ENCODE measurements around the gene PGLYRP1. TPM values are rescaled to one million over a fixed set of nuclear protein-coding genes. Genes with fewer than 3 reads are reported as not detected.

PGLYRP1 gene
- total RNA-seq, 1 donor from 2014 or later: not detected

- DNase-seq (ENCODE audit: extremely low read depth, low read depth, low spot score): no peak
Observed at GRCh38 chr19:45972081-45972946, 50.5 kb downstream of the PGLYRP1 start.

DNA sequence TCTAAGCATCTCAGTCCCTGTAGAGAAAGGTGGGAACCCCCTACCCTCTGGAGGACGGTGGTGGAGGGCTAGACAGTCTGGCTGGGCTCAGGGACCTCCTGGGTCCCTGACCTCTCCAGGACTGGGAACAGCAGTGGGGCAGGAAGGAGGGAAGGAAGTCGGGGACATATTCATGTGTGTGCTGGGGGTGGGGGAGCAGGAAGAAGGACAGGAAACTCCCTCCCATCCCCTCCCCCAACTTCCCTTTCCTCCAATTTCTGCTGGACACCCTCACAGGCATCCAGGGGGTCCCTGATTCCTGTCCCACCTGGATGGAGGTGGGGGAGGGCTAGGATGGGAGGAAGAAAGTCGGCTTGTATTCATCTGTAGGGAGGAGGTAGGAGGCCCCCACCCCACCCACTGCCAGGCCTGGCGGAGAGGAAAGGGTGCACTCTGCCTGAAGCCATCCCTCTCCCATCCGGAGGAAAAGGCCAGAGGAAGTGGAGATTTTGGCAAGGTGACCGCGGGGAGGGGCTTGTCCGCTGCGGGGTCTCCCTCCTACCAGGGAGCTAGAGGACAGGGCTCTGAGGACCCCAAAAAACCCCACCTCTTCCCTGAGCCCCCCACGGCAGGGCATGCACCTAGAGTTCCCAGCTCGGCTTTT, 51.5 kb downstream of the PGLYRP1 start:
- DNase-seq (ENCODE audit: extremely low read depth, low read depth, low spot score): no peak

DNA sequence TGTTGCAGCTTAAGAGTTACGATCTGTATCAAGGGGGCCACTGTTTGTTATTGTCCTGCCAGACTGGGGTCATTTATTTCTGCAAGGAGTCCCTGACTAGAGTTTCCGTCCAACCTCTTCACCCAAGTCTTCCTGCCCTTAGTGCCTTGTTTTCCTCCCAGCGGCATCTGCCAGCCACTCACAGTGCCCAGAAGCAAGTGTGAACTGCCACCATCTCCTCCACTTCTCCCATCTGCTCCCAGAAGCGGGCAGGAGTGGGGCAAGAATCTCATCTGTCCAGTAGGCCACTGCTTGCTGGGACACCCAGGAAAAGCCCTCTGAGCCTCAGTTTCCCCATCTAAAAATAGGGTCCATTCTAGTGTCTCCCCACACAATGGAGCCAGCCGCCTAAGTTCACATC, 53.2 kb downstream of the PGLYRP1 start:
- no peak for DNase-seq (ENCODE audit: extremely low read depth, low read depth, low spot score)

Other genes with a start within 250 kb of the PGLYRP1 start
- gene DMPK, start 240.6 kb downstream of the PGLYRP1 start, total RNA-seq: 23.4 and 40.2 TPM in 2 replicates
- 51.2 and 62.6 TPM in 2 replicates for gene DMWD, start 230.2 kb downstream of the PGLYRP1 start, total RNA-seq
- not detected in 2 replicates for gene RSPH6A, start 207.7 kb downstream of the PGLYRP1 start, total RNA-seq
- 58.0 and 58.2 TPM in 2 replicates for gene SYMPK, start 159.9 kb downstream of the PGLYRP1 start, total RNA-seq
- not detected in 2 replicates for gene FOXA3, start 158.7 kb downstream of the PGLYRP1 start, total RNA-seq
- 27.1 and 32.3 TPM in 2 replicates for gene IRF2BP1, start 136.9 kb downstream of the PGLYRP1 start, total RNA-seq
- 6.0 and 7.4 TPM in 2 replicates for gene MYPOP, start 120.4 kb downstream of the PGLYRP1 start, total RNA-seq
- not detected in 2 replicates for gene NANOS2, start 108.3 kb downstream of the PGLYRP1 start, total RNA-seq
- gene NOVA2, start 49.2 kb downstream of the PGLYRP1 start, total RNA-seq: 11.8 and 23.2 TPM in 2 replicates
- gene CCDC61, start 27.6 kb downstream of the PGLYRP1 start, total RNA-seq: 11.8 and 12.0 TPM in 2 replicates
- not detected in 2 replicates for gene IGFL4, start 17.9 kb upstream of the PGLYRP1 start, total RNA-seq
- gene IGFL3, start 101.6 kb upstream of the PGLYRP1 start, total RNA-seq: not detected in 2 replicates
- gene IGFL2, start 125.2 kb upstream of the PGLYRP1 start, total RNA-seq: not detected in 2 replicates
- gene IGFL1, start 206.7 kb upstream of the PGLYRP1 start, total RNA-seq: not detected in 2 replicates